A204.1 (cell line): ENCODE results near the gene ZNF451.

Experiments
- FAIRE-seq: peaks from 2 replicates; lab custom pipeline; 2012; peaks lifted over from hg19 to GRCh38; lab: Jason Lieb, UNC

The ZNF451 gene

GRCh38 chr6:57209030-57209429 lies 119.0 kb downstream of the ZNF451 start:
- FAIRE-seq: no peak

- no peak for FAIRE-seq
Observed at GRCh38 chr6:57210060-57210459, 120.1 kb downstream of the ZNF451 start.

GRCh38 chr6:57215260-57215659 lies 125.3 kb downstream of the ZNF451 start:
- FAIRE-seq: no peak

- FAIRE-seq: no peak
Observed at GRCh38 chr6:57216235-57217101, 126.5 kb downstream of the ZNF451 start.

- FAIRE-seq: no peak
Observed at GRCh38 chr6:57217270-57217669, 127.3 kb downstream of the ZNF451 start.
